Gastrocnemius medialis (tissue), 4 donors: ENCODE data around the gene UNC5B. TPM values are rescaled to one million over a fixed set of nuclear protein-coding genes. Genes with fewer than 3 reads are reported as not detected.
A peak's percentile ranks its signal among the peaks of the same experiment; 100 is the strongest.

Experiments used
- ATAC-seq, 2 donors: fragments of 150-250 bp; one replicate each; pipeline ENCODE4 v1.9.1; 2016
- DNase-seq, 2 donors: peaks; one replicate each; pipeline ENCODE4 v3.0.0-alpha.2; 2019
- H3K27ac ChIP-seq, 4 donors: fragments of 200-600 bp; sonication (generic); 1 replicate in 1 of 4; 2 replicates in 3 of 4; pipeline ENCODE4 v1.5.1; 2016 to 2018; ENCODE audit warnings: mild to moderate bottlenecking in 2 of 4, moderate library complexity in 1 of 4
- H3K27me3 ChIP-seq, 3 donors: fragments of 200-600 bp; sonication (generic) in 2 of 3; 1 replicate in 1 of 3; 2 replicates in 2 of 3; pipeline versions ENCODE4 v1.5.1 to v1.6.0; 2016 to 2019; ENCODE audit warnings: mild to moderate bottlenecking in 1 of 3, moderate library complexity in 1 of 3
- H3K36me3 ChIP-seq, 2 donors: fragments of 200-600 bp; sonication (generic) in 1 of 2; one replicate each; pipeline ENCODE4 v1.5.1; 2017 to 2018
- H3K4me1 ChIP-seq, 2 donors: fragments of 200-600 bp; sonication (generic) in 1 of 2; one replicate each; pipeline ENCODE4 v1.5.1; 2016 to 2017; ENCODE audit warnings: mild to moderate bottlenecking in 2 of 2
- H3K4me3 ChIP-seq, 4 donors: fragments of 200-600 bp; sonication (generic) in 3 of 4; 1 replicate in 1 of 4; 2 replicates in 3 of 4; pipeline ENCODE4 v1.5.1; 2016 to 2019; ENCODE audit warnings: mild to moderate bottlenecking in 2 of 4
- H3K9me3 ChIP-seq, 3 donors: fragments of 200-600 bp; sonication (generic) in 2 of 3; 1 replicate in 1 of 3; 2 replicates in 2 of 3; pipeline ENCODE4 v1.5.1; 2016 to 2019
- POLR2A ChIP-seq, 2 donors: fragments of 450-650 bp; IDR thresholded peaks; one replicate each; pipeline ENCODE4 v1.6.1; 2017; ENCODE audit warnings: antibody characterized with exemption in 2 of 2, mild to moderate bottlenecking in 2 of 2, moderate library complexity in 2 of 2
- in situ Hi-C, 4 donors: fragments of 200-750 bp; cut with MboI; loops; one replicate each; pipeline versions ENCODE4 v1.15.0 to v1.8.0; 2017; ENCODE audit warnings: low sequenced_read_pairs in 4 of 4
- intact Hi-C: fragments of 100-400 bp; cut with DNase I; formaldehyde crosslinking; loops from one replicate; pipeline ENCODE4 v1.15.1; 2023; ENCODE audit warnings: low total_unique reads
- total RNA-seq, 4 donors: library from RNA; depleted of rRNA; stranded (reverse); fragments of >200 nt; gene quantifications; one replicate each; pipeline versions ENCODE4 v1.1.0 to v1.2.3, GENCODE V29; 2016
- TF ChIP-seq, protein P1 (sequence below), 5 experiments: fragments of 450-650 bp in 3 of 5; fragments of 200-600 bp in 2 of 5; sonication (generic) in 2 of 5; IDR thresholded peaks in 4 of 5; conservative IDR thresholded peaks in 1 of 5; 1 replicate in 4 of 5; 2 replicates in 1 of 5; pipeline ENCODE4 v1.5.1; 2016 to 2019; ENCODE audit warnings: antibody characterized with exemption in 5 of 5, mild to moderate bottlenecking in 3 of 5, moderate library complexity in 3 of 5

UNC5B gene
- total RNA-seq, 4 donors from 2014 or later = 0.65 to 1.2 (median 0.90) TPM

DNA sequence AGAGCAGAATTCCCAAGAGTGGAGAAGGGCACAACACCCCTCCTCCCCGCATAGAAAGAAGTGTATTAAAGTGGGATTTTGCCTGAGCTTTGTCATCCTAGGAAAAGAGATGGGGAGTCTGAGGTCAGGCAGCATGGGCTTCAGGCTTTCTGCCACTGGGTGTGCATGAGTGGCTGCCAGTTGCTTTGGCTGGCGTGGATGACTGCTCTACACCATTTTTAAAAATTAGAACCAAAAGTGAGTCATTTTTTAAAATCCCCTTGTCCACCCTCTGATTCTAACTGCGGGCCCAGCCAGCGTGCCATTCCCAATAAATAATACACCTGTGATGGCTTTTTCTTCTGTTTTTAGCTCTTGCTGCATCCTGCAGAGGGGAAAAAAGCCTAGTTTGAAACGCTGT is 120.1 kb downstream of the UNC5B start:
- ATAC-seq = no peak
- no peak overlapping the region for H3K27ac ChIP-seq
- TF ChIP-seq POLR2A (IDR thresholded peaks at IDR 0.05) = no peak
- TF ChIP-seq, protein P1, sequence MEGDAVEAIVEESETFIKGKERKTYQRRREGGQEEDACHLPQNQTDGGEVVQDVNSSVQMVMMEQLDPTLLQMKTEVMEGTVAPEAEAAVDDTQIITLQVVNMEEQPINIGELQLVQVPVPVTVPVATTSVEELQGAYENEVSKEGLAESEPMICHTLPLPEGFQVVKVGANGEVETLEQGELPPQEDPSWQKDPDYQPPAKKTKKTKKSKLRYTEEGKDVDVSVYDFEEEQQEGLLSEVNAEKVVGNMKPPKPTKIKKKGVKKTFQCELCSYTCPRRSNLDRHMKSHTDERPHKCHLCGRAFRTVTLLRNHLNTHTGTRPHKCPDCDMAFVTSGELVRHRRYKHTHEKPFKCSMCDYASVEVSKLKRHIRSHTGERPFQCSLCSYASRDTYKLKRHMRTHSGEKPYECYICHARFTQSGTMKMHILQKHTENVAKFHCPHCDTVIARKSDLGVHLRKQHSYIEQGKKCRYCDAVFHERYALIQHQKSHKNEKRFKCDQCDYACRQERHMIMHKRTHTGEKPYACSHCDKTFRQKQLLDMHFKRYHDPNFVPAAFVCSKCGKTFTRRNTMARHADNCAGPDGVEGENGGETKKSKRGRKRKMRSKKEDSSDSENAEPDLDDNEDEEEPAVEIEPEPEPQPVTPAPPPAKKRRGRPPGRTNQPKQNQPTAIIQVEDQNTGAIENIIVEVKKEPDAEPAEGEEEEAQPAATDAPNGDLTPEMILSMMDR (IDR thresholded peaks at IDR 0.05 in 4 of 5, conservative IDR thresholded peaks at IDR 0.05 in 1 of 5) = no peak
- intact Hi-C loops (no loop called here), in situ Hi-C loops (no loop called here)
- no peaks in the 10 kb centered on the region for H3K9me3 ChIP-seq
- no peaks in the 10 kb centered on the region for H3K36me3 ChIP-seq
- H3K4me3 ChIP-seq = no peak overlapping the region
- no peaks in the 10 kb centered on the region for H3K4me1 ChIP-seq
- no peaks in the 10 kb centered on the region for H3K27me3 ChIP-seq
- no peak for DNase-seq

DNA sequence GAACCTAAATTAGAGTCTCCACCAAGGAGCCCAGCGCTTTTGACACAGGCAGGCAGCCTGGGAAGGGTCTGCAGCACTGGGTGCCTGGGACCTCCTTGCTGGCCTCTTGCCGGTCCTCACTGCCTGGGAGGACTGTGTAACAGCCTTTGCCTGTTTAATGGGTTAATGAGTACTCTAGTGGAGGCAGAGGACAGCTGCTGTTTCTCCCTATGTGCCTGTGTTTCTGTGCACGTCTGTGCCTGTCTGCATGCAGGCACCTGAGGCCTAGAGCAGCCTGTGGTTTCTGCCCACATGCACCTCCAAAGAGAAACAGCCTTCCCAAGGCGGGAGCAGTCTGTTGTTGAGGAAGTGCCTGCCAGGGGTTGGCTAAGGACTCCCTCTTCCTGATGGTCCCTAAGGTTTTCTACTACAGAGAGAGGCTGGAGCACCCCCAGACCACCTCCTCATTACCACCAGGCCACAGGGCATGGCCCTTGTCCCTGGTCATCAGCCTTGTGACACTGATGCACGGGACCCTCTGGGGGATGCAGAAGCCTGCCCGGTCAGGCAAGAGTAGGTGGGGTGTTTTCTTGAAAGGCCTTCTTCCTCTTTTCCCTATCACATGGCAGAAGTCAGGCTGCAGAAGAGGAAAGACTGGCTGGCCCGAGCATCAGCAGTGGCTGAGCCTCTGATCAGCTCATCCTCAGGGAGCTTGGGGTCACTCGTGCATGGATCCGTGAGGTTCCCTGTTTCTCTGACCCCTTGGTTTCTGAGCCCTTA is 120.9 kb downstream of the UNC5B start:
- ATAC-seq = no peak

DNA sequence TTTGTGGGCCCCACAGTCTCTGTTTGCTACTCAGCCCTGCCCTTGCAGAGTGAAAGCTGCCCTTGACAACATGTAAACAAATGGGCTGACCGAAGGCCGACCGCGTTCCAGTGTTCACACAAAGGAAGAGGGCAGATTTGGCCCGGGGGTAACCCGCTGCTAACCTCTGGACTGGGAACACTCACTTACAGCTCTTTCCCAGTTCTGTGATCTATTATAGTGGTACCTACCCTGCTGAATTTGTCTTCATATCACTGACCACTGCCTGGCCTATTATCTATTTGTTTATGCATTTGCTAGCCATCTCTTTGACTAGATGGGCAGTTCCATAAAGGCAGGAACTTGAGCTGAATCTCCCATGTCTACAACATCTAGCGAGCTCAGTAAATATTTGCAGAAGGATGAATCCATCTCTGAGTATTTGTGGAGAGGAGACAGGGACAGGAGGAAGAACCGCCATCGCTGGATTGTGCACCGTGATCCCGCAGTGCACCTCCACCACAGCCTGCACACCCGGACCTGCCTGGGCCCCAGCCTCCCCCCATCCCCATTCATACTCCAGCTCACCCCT is 121.9 kb downstream of the UNC5B start:
- Histone ChIP-seq H3K4me3 (no peak overlapping the region), H3K36me3 (no peaks in the 10 kb centered on the region), H3K27ac (no peak overlapping the region), H3K9me3 (no peaks in the 10 kb centered on the region), H3K27me3 (no peaks in the 10 kb centered on the region), H3K4me1 (no peaks in the 10 kb centered on the region)
- TF ChIP-seq, protein P1 (IDR thresholded peaks at IDR 0.05 in 4 of 5, conservative IDR thresholded peaks at IDR 0.05 in 1 of 5) = no peak
- no peak for TF ChIP-seq POLR2A (IDR thresholded peaks at IDR 0.05)
- ATAC-seq (no peak), DNase-seq (no peak)
- intact Hi-C loops (no loop called here), in situ Hi-C loops (no loop called here)

More for the DNA sequence above, 120.9 kb downstream of the UNC5B start:
- in situ Hi-C loops (no loop called here), intact Hi-C loops (no loop called here)
- Histone ChIP-seq H3K9me3 (no peaks in the 10 kb centered on the region), H3K36me3 (no peaks in the 10 kb centered on the region), H3K27ac (no peak overlapping the region), H3K4me3 (no peak overlapping the region), H3K4me1 (no peaks in the 10 kb centered on the region), H3K27me3 (no peaks in the 10 kb centered on the region)
- TF ChIP-seq, protein P1 (IDR thresholded peaks at IDR 0.05 in 4 of 5, conservative IDR thresholded peaks at IDR 0.05 in 1 of 5) = no peak
- TF ChIP-seq POLR2A (IDR thresholded peaks at IDR 0.05) = no peak
- DNase-seq = peak in 1 of 2 donors; percentile 28

DNA sequence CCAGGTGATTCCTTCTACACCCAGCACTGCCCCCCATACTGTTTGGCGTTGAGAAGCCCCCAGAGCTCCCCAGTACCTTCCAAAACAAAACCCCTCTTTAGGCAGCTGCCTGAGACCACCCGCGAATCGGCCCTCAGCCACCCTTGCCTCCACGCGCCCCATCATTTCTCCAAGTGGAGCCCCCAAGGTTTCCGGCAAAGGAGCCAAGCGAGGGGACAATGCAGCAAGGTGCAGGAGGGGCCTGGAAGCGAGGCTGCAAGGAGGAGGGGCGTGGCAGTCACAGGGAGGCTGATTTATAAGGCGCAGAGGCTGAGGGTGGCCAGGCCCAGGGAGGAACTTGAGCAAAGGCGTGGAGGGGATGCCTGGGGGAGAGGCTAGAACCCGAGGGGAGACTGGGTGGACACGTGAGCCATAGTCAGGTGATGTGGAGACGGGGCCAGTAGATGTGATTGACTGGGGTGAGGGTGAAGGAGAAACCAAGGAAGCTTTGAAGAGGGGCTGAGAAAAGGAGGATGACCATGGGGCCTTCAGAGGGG is 122.9 kb downstream of the UNC5B start:
- TF ChIP-seq, protein P1 (IDR thresholded peaks at IDR 0.05 in 4 of 5, conservative IDR thresholded peaks at IDR 0.05 in 1 of 5) = no peak
- no peak for TF ChIP-seq POLR2A (IDR thresholded peaks at IDR 0.05)
- in situ Hi-C loops = no loop called here
- H3K4me3 ChIP-seq = no peak overlapping the region
- DNase-seq (no peak), ATAC-seq (no peak)
- no peaks in the 10 kb centered on the region for H3K9me3 ChIP-seq
- no peaks in the 10 kb centered on the region for H3K27me3 ChIP-seq
- intact Hi-C loops = no loop called here
- H3K36me3 ChIP-seq = no peaks in the 10 kb centered on the region
- H3K4me1 ChIP-seq = no peaks in the 10 kb centered on the region
- H3K27ac ChIP-seq = no peak overlapping the region
